Nephron progenitor cell (in vitro differentiated cells): ENCODE data around the gene RBM5.

ENCODE experiments used
- DNase-seq: peaks from one replicate; pipeline ENCODE4 v3.0.0; 2021
- H3K27ac Mint-ChIP-seq: 2 replicates; pipeline ENCODE4 v1.8.0; 2021; ENCODE audit warnings: mild to moderate bottlenecking, moderate library complexity, mixed read lengths
- H3K27me3 Mint-ChIP-seq: 2 replicates; pipeline ENCODE4 v1.8.0; 2021; ENCODE audit warnings: mild to moderate bottlenecking, low read depth, mixed read lengths; ENCODE audit not compliant: poor library complexity
- H3K36me3 Mint-ChIP-seq: 2 replicates; pipeline ENCODE4 v1.8.0; 2021; ENCODE audit warnings: low read depth, mixed read lengths
- H3K4me1 Mint-ChIP-seq: 2 replicates; pipeline ENCODE4 v1.8.0; 2021; ENCODE audit warnings: mixed read lengths
- H3K4me3 Mint-ChIP-seq: 2 replicates; pipeline ENCODE4 v1.8.0; 2021; ENCODE audit warnings: mild to moderate bottlenecking, moderate library complexity, mixed read lengths
- H3K9me3 Mint-ChIP-seq: 2 replicates; pipeline ENCODE4 v1.8.0; 2021; ENCODE audit warnings: mild to moderate bottlenecking, moderate library complexity, mixed read lengths
- CTCF ChIP-seq: fragments of 200-600 bp; sonication (generic); IDR thresholded peaks from 2 replicates; pipeline ENCODE4 v1.5.0; 2021; ENCODE audit warnings: antibody characterized with exemption

Gene RBM5

GRCh38 chr3:50166620-50167019 lies 77.9 kb downstream of the RBM5 start:
- Mint-ChIP-seq H3K27ac (peak overlapping the region; percentile 100), H3K27me3 (no peaks in the 10 kb centered on the region), H3K4me3 (peak overlapping the region; percentile 61)

GRCh38 chr3:50167069-50167840 lies 78.5 kb downstream of the RBM5 start:
- Mint-ChIP-seq H3K27ac (peak overlapping the region; percentile 100), H3K27me3 (no peaks in the 10 kb centered on the region), H3K4me1 (peaks cover 95% of the 10 kb centered on the region), H3K4me3 (peak overlapping the region; percentile 67), H3K36me3 (peaks cover 22% of the 10 kb centered on the region), H3K9me3 (no peaks in the 10 kb centered on the region)
- TF ChIP-seq CTCF = no peak
- DNase-seq = peak; percentile 94

More at GRCh38 chr3:50166620-50167019, 77.9 kb downstream of the RBM5 start:
- no peak for TF ChIP-seq CTCF
- H3K9me3 Mint-ChIP-seq = no peaks in the 10 kb centered on the region
- H3K4me1 Mint-ChIP-seq = peaks cover 97% of the 10 kb centered on the region
- peaks cover 23% of the 10 kb centered on the region for H3K36me3 Mint-ChIP-seq
- DNase-seq = peak; percentile 75

- DNase-seq = no peak
- H3K9me3 Mint-ChIP-seq = no peaks in the 10 kb centered on the region
- peaks cover 91% of the 10 kb centered on the region for H3K4me1 Mint-ChIP-seq
- H3K27ac Mint-ChIP-seq = peak overlapping the region; percentile 100
- peak overlapping the region; percentile 67 for H3K4me3 Mint-ChIP-seq
- no peaks in the 10 kb centered on the region for H3K27me3 Mint-ChIP-seq
- TF ChIP-seq CTCF = no peak
- peaks cover 17% of the 10 kb centered on the region for H3K36me3 Mint-ChIP-seq
Measured at GRCh38 chr3:50167841-50168209, 79.1 kb downstream of the RBM5 start.

GRCh38 chr3:50168388-50168787 lies 79.7 kb downstream of the RBM5 start:
- Mint-ChIP-seq H3K4me3 (peak overlapping the region; percentile 67), H3K27me3 (no peaks in the 10 kb centered on the region), H3K27ac (peak overlapping the region; percentile 100), H3K9me3 (no peaks in the 10 kb centered on the region), H3K4me1 (peaks cover 85% of the 10 kb centered on the region), H3K36me3 (peaks cover 11% of the 10 kb centered on the region)
- TF ChIP-seq CTCF = no peak
- DNase-seq = no peak
